ENCODE data around the gene RASSF6.

- TF ChIP-seq CTCF (IDR thresholded peaks at IDR 0.05) (no peak), POLR2A (IDR thresholded peaks at IDR 0.05) (no peak)
These were observed 8.2 kb downstream of the RASSF6 start for GRCh38 chr4:73612032-73612431.
